DND-41 (cell line): ENCODE measurements around the gene ARHGAP28.

Experiments
- EZH2 ChIP-seq: IDR thresholded peaks from 3 replicates; pipeline ENCODE4 v1.6.1; 2012; ENCODE audit warnings: borderline replicate concordance, low read depth, mild to moderate bottlenecking, moderate library complexity, low read length, inconsistent platforms; ENCODE audit not compliant: severe bottlenecking
- TF ChIP-seq, protein P1 (sequence below): IDR thresholded peaks from 2 replicates; pipeline ENCODE4 v1.5.1; 2012; ENCODE audit warnings: borderline replicate concordance, low read length, moderate library complexity, mild to moderate bottlenecking; ENCODE audit not compliant: poor library complexity, severe bottlenecking; ENCODE audit errors: extremely low read depth

DNA sequence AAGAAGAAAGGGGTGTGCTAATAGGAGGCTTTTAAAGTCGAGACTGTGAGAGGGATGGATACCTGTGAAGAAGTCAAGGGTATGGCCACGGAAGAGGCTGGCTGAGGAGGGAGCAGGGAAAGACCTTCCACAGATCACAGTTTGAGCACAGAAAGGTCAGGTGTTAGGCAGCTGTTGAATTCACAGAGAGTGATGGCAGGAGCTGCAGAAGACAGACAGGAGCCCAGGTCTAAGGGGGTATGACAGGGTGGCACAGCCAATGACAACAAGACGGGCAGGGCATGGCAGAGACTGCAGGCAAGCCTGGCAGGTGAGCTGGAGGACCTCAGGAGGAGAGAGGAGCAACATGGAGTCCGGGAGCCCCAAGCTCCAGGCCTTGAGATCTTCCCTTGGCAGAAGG lies 225.0 kb downstream of the ARHGAP28 start:
- TF ChIP-seq, protein P1, sequence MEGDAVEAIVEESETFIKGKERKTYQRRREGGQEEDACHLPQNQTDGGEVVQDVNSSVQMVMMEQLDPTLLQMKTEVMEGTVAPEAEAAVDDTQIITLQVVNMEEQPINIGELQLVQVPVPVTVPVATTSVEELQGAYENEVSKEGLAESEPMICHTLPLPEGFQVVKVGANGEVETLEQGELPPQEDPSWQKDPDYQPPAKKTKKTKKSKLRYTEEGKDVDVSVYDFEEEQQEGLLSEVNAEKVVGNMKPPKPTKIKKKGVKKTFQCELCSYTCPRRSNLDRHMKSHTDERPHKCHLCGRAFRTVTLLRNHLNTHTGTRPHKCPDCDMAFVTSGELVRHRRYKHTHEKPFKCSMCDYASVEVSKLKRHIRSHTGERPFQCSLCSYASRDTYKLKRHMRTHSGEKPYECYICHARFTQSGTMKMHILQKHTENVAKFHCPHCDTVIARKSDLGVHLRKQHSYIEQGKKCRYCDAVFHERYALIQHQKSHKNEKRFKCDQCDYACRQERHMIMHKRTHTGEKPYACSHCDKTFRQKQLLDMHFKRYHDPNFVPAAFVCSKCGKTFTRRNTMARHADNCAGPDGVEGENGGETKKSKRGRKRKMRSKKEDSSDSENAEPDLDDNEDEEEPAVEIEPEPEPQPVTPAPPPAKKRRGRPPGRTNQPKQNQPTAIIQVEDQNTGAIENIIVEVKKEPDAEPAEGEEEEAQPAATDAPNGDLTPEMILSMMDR = no peak
- TF ChIP-seq EZH2 = no peak
